Measurements from ENCODE around the gene COL25A1. TPM values are rescaled to one million over a fixed set of nuclear protein-coding genes. Genes with fewer than 3 reads are reported as not detected.

COL25A1 gene
- total and polyA plus RNA-seq, 2 experiments from 2014 or later, result 0.28 to 1.9 TPM

DNA sequence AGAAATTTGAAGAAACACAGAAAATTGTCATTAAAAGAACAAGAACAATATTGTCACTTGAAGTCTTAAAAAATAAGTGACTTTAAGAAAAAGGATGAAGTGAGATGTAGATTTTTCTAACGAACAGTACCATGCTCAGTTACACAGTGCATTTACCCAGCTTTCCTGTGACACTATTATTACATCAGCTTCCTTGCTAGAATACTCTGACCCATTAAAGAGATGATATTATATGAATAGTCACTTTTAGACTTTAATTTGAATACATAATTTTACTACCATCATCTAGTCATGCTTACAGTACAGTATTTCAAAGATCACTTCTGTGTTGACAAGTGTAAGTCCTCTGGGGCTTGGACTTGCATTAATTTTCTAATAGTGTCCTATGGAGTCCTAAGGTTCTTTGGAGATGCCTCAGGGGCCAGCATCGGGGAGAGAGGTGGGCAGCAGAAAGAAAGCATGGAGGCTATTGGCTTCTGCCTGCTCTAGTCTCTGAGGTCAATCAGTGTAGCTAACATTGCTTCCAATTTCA lies 10.7 kb downstream of the COL25A1 start:
- H3K27me3 ChIP-seq, result no peaks in the 10 kb centered on the region
- DNase-seq (ENCODE audit: low spot score), result no peak
- H4K20me1 ChIP-seq (ENCODE audit: insufficient read depth, poor library complexity, severe bottlenecking), result no peaks in the 10 kb centered on the region
- H3K36me3 ChIP-seq (replicated peaks; ENCODE audit: insufficient read depth, low read depth), result no peaks in the 10 kb centered on the region
- H3K4me1 ChIP-seq (ENCODE audit: insufficient read depth), result no peaks in the 10 kb centered on the region
- WGBS (ENCODE audit: low lambda C conversion rate, missing lambda C conversion rate), result 83% methylated on average over 2 of the region's 2 CpGs
- H3K27ac ChIP-seq, result no peak overlapping the region
- H3K79me2 ChIP-seq, result no peaks in the 10 kb centered on the region
- H3K4me2 ChIP-seq, result no peak overlapping the region
- no peak overlapping the region for H3K4me3 ChIP-seq
- no peaks in the 10 kb centered on the region for H3K9me3 ChIP-seq (ENCODE audit: low read depth)
- no peak overlapping the region for H2AFZ ChIP-seq
- no peaks in the 10 kb centered on the region for H3K9me2 ChIP-seq (replicated peaks; ENCODE audit: insufficient read depth)
- TF ChIP-seq, protein P1, sequence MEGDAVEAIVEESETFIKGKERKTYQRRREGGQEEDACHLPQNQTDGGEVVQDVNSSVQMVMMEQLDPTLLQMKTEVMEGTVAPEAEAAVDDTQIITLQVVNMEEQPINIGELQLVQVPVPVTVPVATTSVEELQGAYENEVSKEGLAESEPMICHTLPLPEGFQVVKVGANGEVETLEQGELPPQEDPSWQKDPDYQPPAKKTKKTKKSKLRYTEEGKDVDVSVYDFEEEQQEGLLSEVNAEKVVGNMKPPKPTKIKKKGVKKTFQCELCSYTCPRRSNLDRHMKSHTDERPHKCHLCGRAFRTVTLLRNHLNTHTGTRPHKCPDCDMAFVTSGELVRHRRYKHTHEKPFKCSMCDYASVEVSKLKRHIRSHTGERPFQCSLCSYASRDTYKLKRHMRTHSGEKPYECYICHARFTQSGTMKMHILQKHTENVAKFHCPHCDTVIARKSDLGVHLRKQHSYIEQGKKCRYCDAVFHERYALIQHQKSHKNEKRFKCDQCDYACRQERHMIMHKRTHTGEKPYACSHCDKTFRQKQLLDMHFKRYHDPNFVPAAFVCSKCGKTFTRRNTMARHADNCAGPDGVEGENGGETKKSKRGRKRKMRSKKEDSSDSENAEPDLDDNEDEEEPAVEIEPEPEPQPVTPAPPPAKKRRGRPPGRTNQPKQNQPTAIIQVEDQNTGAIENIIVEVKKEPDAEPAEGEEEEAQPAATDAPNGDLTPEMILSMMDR (IDR thresholded peaks at IDR 0.05; ENCODE audit: poor library complexity), result no peak
- TF ChIP-seq EZH2phosphoT487 (IDR thresholded peaks at IDR 0.05; ENCODE audit: low read depth, severe bottlenecking, unreplicated experiment), result no peak
- TF ChIP-seq EZH2 (IDR thresholded peaks at IDR 0.05; ENCODE audit: borderline replicate concordance), result no peak

DNA sequence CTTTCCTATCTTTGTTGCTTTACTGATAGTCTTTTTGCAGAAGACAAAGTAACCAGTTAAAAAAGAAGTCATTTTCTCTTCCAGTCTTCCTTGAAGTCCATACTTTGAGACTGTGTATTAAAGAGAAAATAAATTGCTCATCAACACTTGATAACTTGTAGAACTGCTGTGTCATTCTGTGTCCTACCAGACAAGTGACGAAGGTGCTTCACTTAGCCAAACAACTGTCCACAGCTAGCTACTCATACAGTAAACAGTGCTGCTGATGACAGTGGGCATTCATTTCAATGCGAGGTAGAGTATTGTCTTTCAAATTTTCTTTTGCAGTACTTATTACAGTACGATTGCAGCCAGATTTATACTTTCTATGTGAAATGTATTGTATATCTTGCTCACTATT lies 11.5 kb downstream of the COL25A1 start:
- no peaks in the 10 kb centered on the region for H3K79me2 ChIP-seq
- no peak for TF ChIP-seq EZH2 (IDR thresholded peaks at IDR 0.05; ENCODE audit: borderline replicate concordance)
- TF ChIP-seq, protein P1 (IDR thresholded peaks at IDR 0.05; ENCODE audit: poor library complexity), result no peak
- no peak for TF ChIP-seq EZH2phosphoT487 (IDR thresholded peaks at IDR 0.05; ENCODE audit: low read depth, severe bottlenecking, unreplicated experiment)
- 76% methylated on average over 3 of the region's 3 CpGs for WGBS (ENCODE audit: low lambda C conversion rate, missing lambda C conversion rate)

DNA sequence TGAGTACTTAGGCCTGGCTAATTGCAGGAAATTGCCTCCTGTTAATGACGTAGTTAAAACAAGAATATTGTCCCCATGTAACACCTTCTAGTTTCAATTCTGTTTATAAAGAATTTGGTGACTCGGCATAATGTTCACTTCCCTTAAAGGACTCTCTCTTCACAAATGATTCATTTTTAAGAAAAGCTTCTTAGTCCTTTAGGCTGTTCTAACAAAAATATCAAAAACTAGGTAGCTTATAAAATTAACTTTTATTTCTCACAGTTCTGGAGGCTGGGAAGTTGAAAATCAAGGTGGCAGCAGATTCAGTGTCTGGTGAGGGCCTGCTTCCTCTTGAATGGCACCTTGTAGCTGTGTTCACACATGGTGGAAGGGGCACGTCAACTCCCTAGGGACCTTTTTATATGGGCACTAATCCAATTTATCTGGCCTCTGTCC lies 23.8 kb downstream of the COL25A1 start:
- WGBS (ENCODE audit: low lambda C conversion rate, missing lambda C conversion rate), result 82% methylated on average over 3 of the region's 3 CpGs
- no peak for DNase-seq (ENCODE audit: low spot score)
- no peaks in the 10 kb centered on the region for H3K9me2 ChIP-seq (replicated peaks; ENCODE audit: insufficient read depth)
- H3K27me3 ChIP-seq, result no peaks in the 10 kb centered on the region
- no peaks in the 10 kb centered on the region for H3K9me3 ChIP-seq (ENCODE audit: low read depth)
- no peaks in the 10 kb centered on the region for H3K79me2 ChIP-seq
- H4K20me1 ChIP-seq (ENCODE audit: insufficient read depth, poor library complexity, severe bottlenecking), result no peaks in the 10 kb centered on the region
- no peaks in the 10 kb centered on the region for H3K36me3 ChIP-seq (replicated peaks; ENCODE audit: insufficient read depth, low read depth)
- no peak overlapping the region for H3K4me3 ChIP-seq
- no peaks in the 10 kb centered on the region for H3K4me1 ChIP-seq (ENCODE audit: insufficient read depth)
- H3K27ac ChIP-seq, result no peak overlapping the region
- TF ChIP-seq EZH2 (IDR thresholded peaks at IDR 0.05; ENCODE audit: borderline replicate concordance) (no peak), EZH2phosphoT487 (IDR thresholded peaks at IDR 0.05; ENCODE audit: low read depth, severe bottlenecking, unreplicated experiment) (no peak)
- TF ChIP-seq, protein P1 (IDR thresholded peaks at IDR 0.05; ENCODE audit: poor library complexity), result no peak
- H3K4me2 ChIP-seq, result no peak overlapping the region
- H2AFZ ChIP-seq, result no peak overlapping the region

More for the DNA sequence above, 11.5 kb downstream of the COL25A1 start:
- H3K4me1 ChIP-seq (ENCODE audit: insufficient read depth), result no peaks in the 10 kb centered on the region
- no peak for DNase-seq (ENCODE audit: low spot score)
- no peaks in the 10 kb centered on the region for H4K20me1 ChIP-seq (ENCODE audit: insufficient read depth, poor library complexity, severe bottlenecking)
- no peak overlapping the region for H2AFZ ChIP-seq
- no peak overlapping the region for H3K27ac ChIP-seq
- no peaks in the 10 kb centered on the region for H3K27me3 ChIP-seq
- H3K9me2 ChIP-seq (replicated peaks; ENCODE audit: insufficient read depth), result no peaks in the 10 kb centered on the region
- H3K9me3 ChIP-seq (ENCODE audit: low read depth), result no peaks in the 10 kb centered on the region
- H3K4me3 ChIP-seq, result no peak overlapping the region
- no peak overlapping the region for H3K4me2 ChIP-seq
- H3K36me3 ChIP-seq (replicated peaks; ENCODE audit: insufficient read depth, low read depth), result no peaks in the 10 kb centered on the region

Measured in hepatocyte (in vitro differentiated cells).